DMS153 (cell line): ENCODE results near the gene MAP4K3.

Source experiments
- DNase-seq: peaks from one replicate; lab custom pipeline; 2025; lab: John Stamatoyannopoulos, UW

MAP4K3 gene

DNA sequence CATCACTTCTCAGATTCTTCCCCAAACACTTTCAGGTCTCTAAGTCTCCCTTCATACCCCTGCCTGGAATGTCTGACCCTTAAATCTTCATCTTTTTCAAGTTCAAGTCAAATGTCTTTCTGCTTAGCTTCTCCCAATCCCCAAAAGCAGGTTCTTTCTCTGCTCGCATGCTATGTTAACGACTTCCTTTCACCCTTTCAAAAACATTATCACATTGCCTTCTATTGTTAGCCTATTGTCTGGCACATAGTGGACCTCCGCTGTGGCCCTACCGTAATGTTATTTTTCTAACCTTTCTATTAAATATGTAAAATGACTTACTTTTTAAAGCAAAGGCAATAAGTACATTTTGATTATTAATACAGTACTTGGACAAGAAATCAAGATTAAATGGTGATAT, 195.5 kb downstream of the MAP4K3 start:
- no peak for DNase-seq

DNA sequence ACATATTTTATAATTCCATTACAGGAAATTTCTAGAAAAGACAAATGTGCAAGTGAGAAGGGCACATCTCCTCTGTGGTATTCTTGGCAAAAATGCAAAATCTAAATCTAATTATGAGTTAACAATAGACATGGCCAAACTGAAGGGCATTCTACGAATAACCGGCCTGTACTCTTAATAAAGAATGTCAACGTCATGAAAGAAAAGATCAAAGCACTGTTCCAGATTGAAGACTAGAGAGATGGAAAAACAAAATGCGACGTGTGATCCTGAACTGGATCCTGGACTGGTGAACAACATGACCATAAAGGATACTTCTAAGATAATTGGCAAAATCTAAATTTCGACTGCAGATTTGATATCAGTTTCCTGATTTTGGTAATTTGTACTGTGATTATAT, 196.3 kb downstream of the MAP4K3 start:
- no peak for DNase-seq

DNA sequence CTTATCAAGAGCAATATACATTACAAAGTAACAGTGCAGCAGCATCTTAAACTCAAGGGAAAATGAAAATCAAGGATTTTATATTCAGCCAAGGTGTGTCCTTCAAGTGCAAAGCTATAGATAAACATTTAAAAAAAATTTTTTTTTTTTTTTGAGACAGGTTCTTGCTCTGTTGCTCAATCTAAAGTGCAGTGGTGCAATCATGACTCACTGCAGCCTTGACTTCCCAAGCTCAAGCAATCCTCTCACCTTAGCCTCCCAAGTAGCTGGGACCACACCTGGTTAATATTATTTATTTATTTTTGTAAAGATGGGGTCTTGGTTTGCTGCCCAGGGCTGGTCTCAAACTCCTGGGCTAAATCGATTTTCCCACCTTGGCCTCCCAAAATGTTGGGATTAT, 202.3 kb downstream of the MAP4K3 start:
- DNase-seq, result no peak

DNA sequence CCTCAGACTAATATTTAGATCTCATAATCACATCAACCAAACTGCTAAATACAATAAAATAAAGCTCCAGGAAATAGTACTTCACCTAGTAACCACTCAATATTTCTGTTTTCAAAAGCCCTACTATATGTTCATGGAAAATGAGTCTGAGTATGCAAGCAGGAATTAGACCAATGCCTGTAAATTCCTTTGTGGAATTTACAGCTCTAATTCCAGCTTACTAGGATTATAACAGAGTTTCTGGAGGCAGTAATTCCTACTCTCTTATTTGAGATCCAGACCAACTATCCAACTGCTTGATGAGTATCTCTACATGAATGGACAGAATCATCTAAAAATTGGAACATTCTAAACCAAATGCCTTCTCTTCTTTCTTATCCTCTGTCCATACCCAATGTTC, 204.9 kb downstream of the MAP4K3 start:
- no peak for DNase-seq

DNA sequence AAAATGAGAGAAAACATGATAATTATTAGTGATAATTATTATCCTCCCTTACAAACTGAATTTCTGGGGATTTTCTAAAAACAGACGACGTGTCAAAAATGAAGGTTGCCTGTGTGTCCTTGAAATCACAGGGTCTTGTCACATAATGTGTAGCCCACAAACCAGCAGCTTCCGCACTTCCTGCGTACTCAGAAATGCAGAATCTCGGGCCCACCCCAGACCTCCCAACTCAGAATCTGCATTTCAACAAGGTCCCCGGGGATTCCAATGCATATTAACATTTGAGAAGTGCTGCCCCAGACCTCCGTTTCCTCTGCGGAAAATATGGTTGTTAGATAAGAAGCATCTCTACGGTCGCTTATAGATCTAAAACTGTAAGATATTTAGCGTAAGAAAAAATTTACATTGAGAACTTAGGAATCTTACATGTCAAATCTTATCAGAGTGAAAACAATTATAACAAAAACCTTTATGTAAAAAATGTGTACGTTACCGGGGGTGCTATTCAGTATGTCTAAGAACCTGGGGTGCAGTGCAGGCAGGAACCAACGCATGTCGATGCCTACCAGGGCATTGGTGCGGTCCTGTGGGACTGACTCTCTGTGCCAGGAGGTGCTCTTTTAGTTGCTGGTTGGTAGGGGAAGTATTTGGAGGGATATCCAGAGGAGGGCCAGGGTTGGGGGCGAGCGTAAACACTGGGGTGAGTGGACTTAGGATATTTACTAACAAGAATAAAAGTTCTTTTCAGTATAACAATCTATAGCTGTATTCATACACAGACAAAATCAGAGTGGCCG, 208.5 kb downstream of the MAP4K3 start:
- DNase-seq, result no peak

DNA sequence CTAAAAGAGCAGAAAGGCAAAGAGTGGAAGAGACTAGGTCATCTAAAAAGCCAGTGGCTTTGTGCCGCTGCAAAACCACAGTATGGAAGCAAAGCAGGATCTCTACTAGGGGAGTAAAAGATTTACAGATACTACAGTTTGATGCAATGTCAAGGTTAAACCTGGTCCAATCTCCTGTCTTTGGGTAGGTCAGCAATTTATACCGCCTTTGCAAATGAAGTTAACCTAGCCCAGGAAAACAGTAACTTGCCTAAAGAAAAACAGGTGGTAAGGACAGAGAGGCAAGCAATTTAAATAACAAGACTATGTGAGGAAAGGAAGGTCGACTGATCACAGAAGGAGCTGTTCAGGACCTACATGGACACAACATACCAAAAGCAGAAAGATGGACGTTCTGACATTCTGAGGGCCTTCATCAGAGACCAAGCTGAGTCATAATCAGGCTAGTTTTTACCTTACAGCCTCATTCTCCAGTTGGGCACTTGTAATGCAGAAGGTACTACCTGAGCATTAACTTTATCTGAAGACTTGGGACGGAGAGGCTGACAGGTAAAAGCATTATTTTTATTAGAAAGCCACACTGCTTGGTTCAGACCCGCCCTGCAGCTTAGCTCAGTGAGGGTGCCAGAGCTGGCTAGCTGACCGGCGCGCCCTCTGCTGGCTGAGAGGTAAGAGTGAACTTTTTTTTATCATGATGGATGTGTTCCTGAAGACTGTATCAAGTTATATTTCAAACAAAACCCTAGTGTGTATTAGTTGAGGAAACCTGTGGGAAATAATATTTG, 209.3 kb downstream of the MAP4K3 start:
- DNase-seq, result peak; percentile 37

DNA sequence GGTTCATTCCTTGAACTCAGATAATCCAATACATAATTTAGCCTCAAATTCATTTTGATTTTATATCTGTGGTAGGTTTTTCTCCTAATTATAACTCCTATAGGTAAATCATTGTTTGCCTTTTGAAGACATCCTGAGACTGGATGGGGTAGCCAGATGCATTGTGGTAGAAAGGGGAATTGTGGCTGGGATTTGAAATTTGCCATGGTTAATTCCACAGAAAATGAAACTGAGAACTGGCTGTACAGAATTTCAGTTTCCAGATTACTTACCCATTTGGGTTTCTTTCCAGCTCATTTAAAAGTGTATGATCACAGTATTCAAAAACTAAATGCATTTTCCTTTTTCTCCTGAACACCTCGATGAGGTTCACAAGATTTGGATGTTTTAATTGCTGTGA, 211.5 kb downstream of the MAP4K3 start:
- DNase-seq, result no peak

DNA sequence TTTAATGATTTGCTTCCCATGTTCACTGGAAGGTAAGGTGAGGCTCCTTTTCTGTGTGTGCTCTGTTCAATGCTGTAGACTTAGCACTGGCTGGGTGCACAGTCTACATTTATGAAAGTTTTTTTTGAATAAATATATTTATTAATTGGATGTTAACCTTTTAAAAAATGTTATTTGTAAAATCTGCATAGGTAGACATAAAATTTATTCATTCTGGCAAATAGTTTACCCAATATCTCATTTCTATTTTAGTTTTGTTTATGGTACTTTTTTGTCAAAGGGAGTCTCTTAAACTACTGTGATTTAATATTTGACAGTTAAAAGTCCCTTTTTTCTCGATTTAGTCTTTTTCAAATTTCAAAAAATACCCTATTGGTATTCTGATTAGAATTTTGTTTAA, 213.2 kb downstream of the MAP4K3 start:
- DNase-seq, result no peak

DNA sequence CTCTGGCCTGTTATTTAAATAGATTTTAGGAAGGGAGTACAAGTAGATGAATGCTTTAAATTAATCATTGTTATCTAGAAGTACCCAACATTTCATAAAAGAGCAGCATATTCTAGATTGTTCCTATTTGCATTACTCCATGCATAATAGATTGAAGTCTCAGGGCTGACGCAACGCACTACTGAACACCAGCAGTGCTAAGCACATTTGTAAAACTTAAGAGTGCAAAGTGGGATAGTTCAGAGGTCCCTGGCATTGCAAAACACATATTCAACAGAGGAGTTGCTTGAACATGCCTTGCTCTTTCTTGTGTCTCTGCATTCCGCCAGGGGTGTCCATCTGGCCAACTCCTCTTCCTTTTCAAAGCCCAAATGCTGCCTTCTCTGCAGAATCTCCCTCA, 215.6 kb downstream of the MAP4K3 start:
- no peak for DNase-seq

DNA sequence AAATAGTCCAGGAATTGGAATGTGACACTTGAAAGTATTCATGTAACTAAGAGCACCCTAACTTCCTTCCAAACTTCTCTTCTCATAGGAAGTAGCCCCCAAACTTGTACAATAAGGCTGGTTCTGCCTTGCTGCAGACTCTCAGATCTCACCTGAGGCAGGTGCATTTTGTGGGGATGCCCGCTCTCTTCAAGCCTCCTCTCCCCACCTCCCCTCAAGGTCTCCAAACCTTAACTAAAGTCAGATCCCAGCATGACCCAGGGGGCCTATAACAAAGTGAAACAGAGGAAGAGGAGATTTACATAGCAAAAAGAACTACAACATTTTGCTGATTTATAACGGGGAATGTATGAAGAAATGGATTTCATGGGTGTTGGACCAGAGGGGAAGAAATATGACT, 216.9 kb downstream of the MAP4K3 start:
- DNase-seq, result no peak

DNA sequence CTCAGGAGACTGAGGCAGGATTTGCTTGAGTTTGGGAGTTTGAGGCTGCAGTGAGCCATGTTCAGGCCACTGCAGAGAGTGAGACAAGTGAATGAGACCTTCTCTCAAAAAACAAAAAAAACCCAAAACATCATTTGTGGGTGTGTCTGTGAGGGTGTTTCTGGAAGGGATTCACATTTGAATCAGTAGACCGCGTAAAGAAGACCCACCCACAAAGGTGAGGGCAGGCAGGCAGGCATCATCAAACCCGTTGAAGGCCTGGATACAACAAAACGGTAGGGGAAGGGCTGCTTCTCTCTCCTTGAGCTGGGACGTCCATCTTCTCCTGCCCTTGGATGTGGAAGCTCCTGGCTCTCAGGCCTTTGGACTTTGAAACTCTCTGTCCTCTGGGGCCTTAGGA, 218.7 kb downstream of the MAP4K3 start:
- DNase-seq, result no peak

DNA sequence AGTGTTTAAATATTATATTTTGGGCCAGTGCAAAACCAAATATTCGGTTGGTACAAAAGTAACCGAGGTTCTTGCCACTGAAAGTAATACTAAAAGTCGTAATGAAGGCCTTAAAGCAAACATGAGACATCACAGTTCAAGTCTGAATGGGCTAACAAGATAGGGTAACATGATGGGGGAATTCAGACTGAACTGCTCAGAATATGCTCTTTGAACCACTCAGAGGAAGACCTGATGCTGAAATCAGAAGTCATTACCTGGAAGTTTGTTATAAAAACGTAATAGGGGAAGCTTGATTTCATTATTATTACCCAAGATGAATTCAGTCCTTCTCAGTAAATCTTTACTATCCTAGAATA, 219.9 kb downstream of the MAP4K3 start:
- no peak for DNase-seq

DNA sequence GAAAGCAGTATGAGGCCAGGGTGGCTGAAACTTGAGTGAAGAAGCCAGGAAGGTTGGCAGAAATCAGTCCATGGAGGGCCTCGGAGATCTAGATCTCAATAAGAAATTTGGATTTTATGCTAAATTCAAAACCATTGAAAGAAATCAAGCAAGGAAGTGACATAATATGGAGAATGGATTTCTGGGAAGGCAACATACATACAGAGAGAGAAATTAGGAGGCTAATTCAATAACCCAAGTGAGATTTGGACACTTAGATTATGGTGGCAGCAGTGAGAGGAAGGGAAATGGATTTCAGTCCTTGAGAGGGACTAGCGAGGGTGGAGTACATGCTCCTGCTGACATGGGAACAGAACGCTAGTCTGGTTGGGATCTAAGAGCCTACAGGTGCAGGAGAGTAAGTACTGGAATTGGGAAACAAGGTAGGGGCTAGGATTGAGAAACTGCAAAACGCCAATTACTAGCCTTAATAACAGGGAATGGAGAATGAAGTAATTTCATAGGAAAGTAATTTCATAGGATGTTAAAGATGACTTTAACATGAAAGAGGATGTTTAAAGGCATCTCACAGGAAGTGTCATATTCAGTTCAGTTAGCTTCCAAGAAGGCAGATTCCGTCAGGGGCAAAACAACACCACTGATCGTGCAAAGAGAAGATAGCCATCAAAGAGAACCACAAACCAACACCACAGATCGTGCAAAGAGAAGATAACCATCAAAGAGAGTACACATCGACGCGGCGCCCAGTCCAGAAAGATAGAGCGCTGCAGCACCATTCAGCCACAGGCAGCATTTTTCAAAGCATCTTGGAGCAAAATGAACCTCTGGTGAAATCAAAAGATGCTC, 220.5 kb downstream of the MAP4K3 start:
- DNase-seq, result no peak

DNA sequence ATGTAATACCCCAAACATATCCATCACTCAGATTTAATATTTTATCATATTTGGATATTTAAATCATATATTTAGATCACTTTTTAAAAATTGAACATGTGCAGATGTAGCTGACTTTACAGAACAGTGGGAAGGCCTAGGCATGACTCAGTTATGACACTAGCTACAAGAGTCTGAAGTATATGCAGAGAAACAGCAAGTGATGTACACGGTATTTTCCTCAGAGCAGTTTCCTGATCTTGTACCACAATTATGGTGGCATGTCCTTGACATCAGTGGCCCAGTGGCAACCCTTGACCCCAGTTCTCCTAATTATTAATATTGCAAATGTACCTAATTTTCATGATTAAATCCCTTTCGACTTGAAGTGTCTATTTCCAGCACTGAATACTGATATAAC, 221.5 kb downstream of the MAP4K3 start:
- no peak for DNase-seq

DNA sequence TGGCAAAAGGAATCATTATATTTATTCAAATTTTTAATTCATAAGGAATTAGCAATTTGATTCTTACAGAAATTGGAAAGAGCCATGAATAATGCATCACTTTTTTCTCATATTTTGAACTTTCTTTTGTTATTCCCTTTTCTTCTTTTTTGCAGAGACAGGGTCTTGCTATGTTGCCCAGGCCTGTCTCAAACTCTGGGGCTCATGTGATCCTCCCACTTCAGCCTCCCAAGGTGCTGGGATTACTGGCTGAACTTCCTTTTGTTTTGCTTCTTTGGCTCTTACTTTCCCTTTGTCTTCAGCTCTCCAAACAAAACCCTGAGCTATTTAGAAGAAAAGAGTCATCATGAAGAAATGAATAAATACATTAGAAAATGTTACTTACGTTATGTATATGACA, 224.1 kb downstream of the MAP4K3 start:
- no peak for DNase-seq

DNA sequence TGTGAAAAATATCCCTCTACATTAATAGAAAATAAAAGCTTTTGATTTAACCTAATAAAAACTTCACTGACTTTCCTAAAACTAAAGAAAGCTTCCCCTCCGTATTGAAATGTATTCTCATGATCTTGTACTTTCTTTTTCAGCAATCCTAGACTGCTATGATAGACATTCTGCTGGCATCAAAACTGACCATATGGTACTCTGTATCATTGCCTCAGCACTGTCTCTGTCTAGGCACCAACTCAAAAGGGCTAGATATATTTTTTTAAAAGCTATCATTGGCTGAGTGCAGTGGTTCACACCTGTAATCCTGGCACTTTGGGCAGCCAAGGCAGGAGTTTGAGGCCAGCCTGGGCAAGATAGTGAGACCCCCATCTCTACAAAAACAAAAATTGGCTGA, 226.2 kb downstream of the MAP4K3 start:
- DNase-seq, result no peak

DNA sequence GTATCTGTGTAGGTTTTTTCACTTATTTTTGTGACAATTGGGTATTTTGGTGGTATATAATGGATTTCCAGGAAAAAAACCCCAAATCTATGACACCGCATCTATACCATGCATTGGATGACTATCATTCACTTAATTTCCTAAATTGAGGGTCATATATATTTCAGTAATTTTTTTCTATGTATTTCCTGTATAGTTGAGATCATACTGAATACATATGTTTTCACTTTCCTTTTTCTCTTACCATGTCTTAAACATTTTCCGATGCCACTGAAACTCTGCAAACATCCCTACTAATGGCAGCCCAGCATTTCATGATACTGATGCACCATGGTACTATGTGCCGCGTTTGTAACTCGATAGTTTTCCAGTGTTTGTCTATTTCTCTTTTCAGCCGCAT, 233.7 kb downstream of the MAP4K3 start:
- no peak for DNase-seq

DNA sequence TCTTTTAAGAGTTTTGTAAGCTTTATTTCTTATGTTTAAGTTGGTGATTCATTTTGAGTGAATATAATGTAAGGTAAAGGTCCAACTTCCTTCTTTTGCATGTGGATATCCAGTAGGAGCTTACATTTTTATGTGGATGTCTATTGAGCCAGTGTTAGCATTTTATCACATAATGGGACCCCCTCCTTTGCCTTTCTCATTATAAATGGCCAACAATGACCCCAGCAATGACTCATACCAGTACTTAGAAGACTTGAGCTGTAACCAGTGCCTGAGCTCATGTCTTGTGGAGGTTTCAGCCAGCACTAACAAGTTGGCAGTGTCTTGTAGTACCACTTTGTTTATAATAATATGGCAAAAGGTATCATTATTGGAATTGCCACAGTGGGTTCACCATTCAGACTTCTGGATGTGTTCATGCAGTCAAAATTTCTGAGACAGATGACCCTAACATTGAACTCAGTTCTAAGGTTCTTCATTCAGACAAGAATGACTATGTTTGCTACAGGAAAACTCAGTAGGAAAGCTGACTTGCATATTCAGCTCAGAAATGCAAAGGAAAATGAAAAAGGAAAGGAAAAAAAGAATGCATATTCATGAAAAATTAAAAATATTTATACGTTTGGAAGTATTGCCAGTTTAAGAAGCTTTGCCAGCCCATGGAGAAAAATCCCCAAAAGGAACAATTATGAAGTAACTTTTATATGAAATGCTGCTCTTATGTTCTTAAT, 234.3 kb downstream of the MAP4K3 start:
- DNase-seq, result no peak
